Endodermal cell (in vitro differentiated cells): ENCODE data around the gene CST9. TPM values are rescaled to one million over a fixed set of nuclear protein-coding genes. Genes with fewer than 3 reads are reported as not detected.

Experiments used
- DNase-seq: peaks from one replicate; pipeline ENCODE4 v3.0.0-alpha.2; 2017
- H3K27ac ChIP-seq: 2 replicates; pipeline ENCODE4 v1.5.1; 2013; ENCODE audit warnings: mild to moderate bottlenecking, low read depth, low read length, moderate library complexity
- H3K27me3 ChIP-seq: 2 replicates; pipeline ENCODE4 v1.6.1; 2013; ENCODE audit warnings: mild to moderate bottlenecking, low read length, moderate library complexity; ENCODE audit not compliant: insufficient read depth, control insufficient read depth, poor library complexity, severe bottlenecking
- H3K36me3 ChIP-seq: 2 replicates; pipeline ENCODE4 v1.7.0; 2013; ENCODE audit warnings: mild to moderate bottlenecking, low read length, moderate library complexity; ENCODE audit not compliant: control insufficient read depth, insufficient read depth
- H3K4me1 ChIP-seq: one replicate; pipeline ENCODE4 v1.7.0; 2013; ENCODE audit warnings: low read length; ENCODE audit not compliant: control insufficient read depth, insufficient read depth
- H3K4me3 ChIP-seq: 2 replicates; pipeline ENCODE4 v1.5.1; 2013; ENCODE audit warnings: mild to moderate bottlenecking, low read length, moderate library complexity
- H3K9ac ChIP-seq: 2 replicates; pipeline ENCODE4 v1.6.1; 2013; ENCODE audit warnings: mild to moderate bottlenecking, low read length, moderate library complexity; ENCODE audit not compliant: poor library complexity, severe bottlenecking; ENCODE audit errors: extremely low read depth
- H3K9me3 ChIP-seq: 2 replicates; pipeline ENCODE4 v1.6.1; 2013; ENCODE audit warnings: mild to moderate bottlenecking, low read length, moderate library complexity; ENCODE audit not compliant: control insufficient read depth
- H3K27ac Mint-ChIP-seq: 2 replicates; pipeline ENCODE4 v1.8.0; 2020; ENCODE audit warnings: mixed read lengths
- H3K27me3 Mint-ChIP-seq: 2 replicates; pipeline ENCODE4 v1.8.0; 2021; ENCODE audit warnings: mild to moderate bottlenecking, mixed read lengths; ENCODE audit not compliant: insufficient read depth
- H3K36me3 Mint-ChIP-seq: 2 replicates; pipeline ENCODE4 v1.8.0; 2020; ENCODE audit warnings: low read depth, mixed read lengths
- H3K4me1 Mint-ChIP-seq: 2 replicates; pipeline ENCODE4 v1.8.0; 2020; ENCODE audit warnings: mixed read lengths
- H3K4me3 Mint-ChIP-seq: 2 replicates; pipeline ENCODE4 v1.8.0; 2020; ENCODE audit warnings: mild to moderate bottlenecking, moderate library complexity, mixed read lengths
- H3K9me3 Mint-ChIP-seq: 2 replicates; pipeline ENCODE4 v1.8.0; 2020; ENCODE audit warnings: mild to moderate bottlenecking, mixed read lengths
- WGBS, 2 experiments: methylation state at CpG; one replicate each; pipeline versions ENCODE4 v1.1.5 to v1.1.7; 2013; ENCODE audit warnings: missing lambda C conversion rate in 2 of 2, mixed read lengths in 1 of 2; ENCODE audit not compliant: insufficient coverage in 1 of 2, insufficient read length in 1 of 2; 5-methylcytosine and 5-hydroxymethylcytosine counted together
- total RNA-seq, 2 donors: library from RNA; stranded (reverse); fragmentation: NEBNext Ultra II Directional in 1 of 2; extraction: Animal tissue kit (Norgen Biotek cat#: 25700) in 1 of 2; gene quantifications; 2 replicates in 1 of 2; 3 replicates in 1 of 2; pipeline ENCODE4 v1.2.1, GENCODE V29; 2021
- TF ChIP-seq, protein P1 (sequence below): fragments of 200-600 bp; sonication (generic); conservative IDR thresholded peaks from 2 replicates; pipeline ENCODE4 v1.5.0; 2021; ENCODE audit warnings: antibody characterized with exemption, mild to moderate bottlenecking

The CST9 gene
- total RNA-seq, 2 donors from 2014 or later, result not detected

DNA sequence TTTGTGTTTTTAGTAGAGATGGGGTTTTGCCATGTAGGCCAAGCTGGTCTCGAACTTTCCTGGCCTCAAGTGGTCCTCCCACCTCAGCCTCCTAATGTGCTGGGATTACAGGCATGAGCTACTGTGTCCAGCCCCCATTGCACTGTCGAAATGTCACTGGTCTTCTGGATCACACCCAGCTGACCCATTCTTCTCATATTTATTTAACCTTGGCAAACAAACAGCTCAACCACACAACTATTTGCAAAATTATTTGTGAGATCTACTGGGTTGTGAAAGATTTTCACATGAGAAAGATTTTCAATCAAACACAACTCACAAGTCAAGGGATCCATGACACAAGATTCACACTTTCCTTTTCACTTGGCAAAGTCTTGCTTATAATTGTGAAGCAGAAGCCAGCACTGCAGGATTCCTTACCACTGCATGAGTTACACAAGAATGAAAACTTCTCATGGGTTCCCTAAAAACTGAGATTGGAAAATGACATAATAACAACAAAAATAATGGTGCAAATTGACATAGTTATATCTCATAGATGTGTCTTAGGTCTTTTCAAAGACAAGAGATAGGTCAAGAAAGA is 35.4 kb downstream of the CST9 start:
- H3K9ac ChIP-seq, result no peak overlapping the region
- peaks cover 6% of the 10 kb centered on the region for H3K4me1 ChIP-seq
- TF ChIP-seq, protein P1, sequence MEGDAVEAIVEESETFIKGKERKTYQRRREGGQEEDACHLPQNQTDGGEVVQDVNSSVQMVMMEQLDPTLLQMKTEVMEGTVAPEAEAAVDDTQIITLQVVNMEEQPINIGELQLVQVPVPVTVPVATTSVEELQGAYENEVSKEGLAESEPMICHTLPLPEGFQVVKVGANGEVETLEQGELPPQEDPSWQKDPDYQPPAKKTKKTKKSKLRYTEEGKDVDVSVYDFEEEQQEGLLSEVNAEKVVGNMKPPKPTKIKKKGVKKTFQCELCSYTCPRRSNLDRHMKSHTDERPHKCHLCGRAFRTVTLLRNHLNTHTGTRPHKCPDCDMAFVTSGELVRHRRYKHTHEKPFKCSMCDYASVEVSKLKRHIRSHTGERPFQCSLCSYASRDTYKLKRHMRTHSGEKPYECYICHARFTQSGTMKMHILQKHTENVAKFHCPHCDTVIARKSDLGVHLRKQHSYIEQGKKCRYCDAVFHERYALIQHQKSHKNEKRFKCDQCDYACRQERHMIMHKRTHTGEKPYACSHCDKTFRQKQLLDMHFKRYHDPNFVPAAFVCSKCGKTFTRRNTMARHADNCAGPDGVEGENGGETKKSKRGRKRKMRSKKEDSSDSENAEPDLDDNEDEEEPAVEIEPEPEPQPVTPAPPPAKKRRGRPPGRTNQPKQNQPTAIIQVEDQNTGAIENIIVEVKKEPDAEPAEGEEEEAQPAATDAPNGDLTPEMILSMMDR, result no peak
- peaks cover 5% of the 10 kb centered on the region for H3K27me3 Mint-ChIP-seq
- H3K9me3 ChIP-seq, result no peaks in the 10 kb centered on the region
- no peak for DNase-seq
- no peak overlapping the region for H3K4me3 Mint-ChIP-seq
- peaks cover 11% of the 10 kb centered on the region for H3K4me1 Mint-ChIP-seq
- H3K27ac Mint-ChIP-seq, result no peak overlapping the region
- peaks cover 6% of the 10 kb centered on the region for H3K9me3 Mint-ChIP-seq
- no peaks in the 10 kb centered on the region for H3K36me3 ChIP-seq
- WGBS, 2 experiments, result 86 to 100% methylated on average over 2 of the region's 2 CpGs
- no peaks in the 10 kb centered on the region for H3K36me3 Mint-ChIP-seq
- no peak overlapping the region for H3K27ac ChIP-seq
- H3K27me3 ChIP-seq, result no peaks in the 10 kb centered on the region
- H3K4me3 ChIP-seq, result no peak overlapping the region

DNA sequence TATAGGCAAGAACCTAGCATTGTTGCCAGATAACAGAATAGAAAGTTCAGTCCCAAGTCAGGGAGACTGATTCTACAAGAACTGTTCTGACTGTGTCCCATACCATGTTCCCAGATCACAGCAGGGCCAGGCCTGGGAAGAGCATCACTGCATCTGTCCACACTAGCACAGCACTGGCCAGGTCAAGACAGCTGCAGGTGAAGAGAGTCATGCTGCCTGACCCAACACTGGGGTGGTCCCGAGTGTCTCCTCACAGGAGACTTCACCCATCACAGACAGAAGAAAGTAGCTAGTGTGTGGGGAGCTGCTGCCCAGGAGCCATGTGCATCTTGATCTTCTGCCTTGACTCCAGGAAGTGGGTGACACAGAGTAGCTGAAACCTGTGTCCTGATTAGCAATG is 36.1 kb downstream of the CST9 start:
- H3K27me3 ChIP-seq, result no peaks in the 10 kb centered on the region
- Mint-ChIP-seq H3K9me3 (peaks cover 6% of the 10 kb centered on the region), H3K27me3 (peaks cover 6% of the 10 kb centered on the region), H3K4me1 (peaks cover 11% of the 10 kb centered on the region), H3K27ac (no peak overlapping the region), H3K4me3 (no peak overlapping the region), H3K36me3 (no peaks in the 10 kb centered on the region)
- H3K9ac ChIP-seq, result no peak overlapping the region
- H3K27ac ChIP-seq, result no peak overlapping the region
- 91% methylated on average over 1 of the region's 1 CpG; no CpG with 5 or more reads in 1 of the 2 experiments for WGBS, 2 experiments
- H3K4me1 ChIP-seq, result peaks cover 6% of the 10 kb centered on the region
- H3K36me3 ChIP-seq, result no peaks in the 10 kb centered on the region
- TF ChIP-seq, protein P1, result no peak
- H3K9me3 ChIP-seq, result no peaks in the 10 kb centered on the region
- no peak for DNase-seq
- no peak overlapping the region for H3K4me3 ChIP-seq

DNA sequence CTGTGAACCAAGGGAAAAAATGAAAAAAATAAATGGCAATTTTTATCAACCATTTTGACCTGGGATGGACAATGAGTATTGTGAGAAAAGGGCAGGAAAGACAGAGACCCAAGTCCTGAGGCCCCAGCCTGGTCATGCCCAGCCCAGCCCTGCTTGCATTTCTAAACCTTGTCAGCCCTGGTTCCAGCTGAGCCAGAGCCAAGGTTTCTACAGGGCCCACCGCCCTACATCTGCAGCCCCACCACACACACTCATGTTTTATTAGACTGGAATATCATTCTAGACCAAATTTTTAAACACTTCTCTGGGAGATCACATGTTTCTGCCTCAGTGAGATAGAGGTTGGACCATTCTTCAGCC is 36.8 kb downstream of the CST9 start:
- Mint-ChIP-seq H3K9me3 (peaks cover 2% of the 10 kb centered on the region), H3K27ac (no peak overlapping the region), H3K4me1 (peaks cover 11% of the 10 kb centered on the region), H3K4me3 (no peak overlapping the region), H3K36me3 (no peaks in the 10 kb centered on the region), H3K27me3 (peaks cover 6% of the 10 kb centered on the region)
- TF ChIP-seq, protein P1, result no peak
- DNase-seq, result peak; percentile 20
- Histone ChIP-seq H3K4me3 (no peak overlapping the region), H3K9me3 (no peaks in the 10 kb centered on the region), H3K4me1 (peaks cover 6% of the 10 kb centered on the region), H3K9ac (no peak overlapping the region), H3K27me3 (no peaks in the 10 kb centered on the region), H3K27ac (no peak overlapping the region), H3K36me3 (no peaks in the 10 kb centered on the region)
- 100% methylated on average over 1 of the region's 1 CpG; no CpG with 5 or more reads in 1 of the 2 experiments for WGBS, 2 experiments
